HepG2 (cell line): ENCODE data around the gene KDELR3. TPM values are rescaled to one million over a fixed set of nuclear protein-coding genes. Genes with fewer than 3 reads are reported as not detected.

Experiments
- ATAC-seq: fragments of 200-7000 bp; cut with Tn5 transposase; 3 replicates; pipeline ENCODE4 v1.9.1; 2020; ENCODE audit warnings: mild to moderate bottlenecking, moderate library complexity
- BruUV-seq: library from RNA; stranded (reverse); fragments of 400-500 nt; replicated peaks from 2 replicates; lab custom pipeline; 2021; lab: Mats Ljungman, UMichigan
- CTCF ChIA-PET: fragments of 300-600 bp; formaldehyde crosslinking; extraction: SDS; loops from one replicate; lab custom pipeline; 2021; ENCODE audit warnings: low total read pairs, inconsistent platforms, low intra/inter-chr PET ratio; lab: Yijun Ruan, JAX
- POLR2A ChIA-PET: fragments of 350-600 bp; sonication (Branson Sonifier 250); formaldehyde crosslinking; loops from one replicate; lab custom pipeline; 2020; ENCODE audit warnings: antibody characterized with exemption, inconsistent platforms; lab: Yijun Ruan, JAX
- DNase-seq: peaks from one replicate; pipeline ENCODE4 v3.0.0-alpha.2; 2015; ENCODE audit warnings: low spot score
- FAIRE-seq: peaks from 3 replicates; lab custom pipeline; 2011; peaks lifted over from hg19 to GRCh38; lab: Jason Lieb, UNC
- H2AFZ ChIP-seq: one replicate; pipeline ENCODE4 v1.6.1; 2011; ENCODE audit warnings: low read length, inconsistent platforms
- H3K27ac ChIP-seq: fragments of 300-600 bp; 3 replicates; pipeline ENCODE4 v1.8.0; 2011; ENCODE audit warnings: mixed run types, mild to moderate bottlenecking, mixed read lengths, low read length, inconsistent platforms; ENCODE audit not compliant: insufficient read depth; ENCODE audit errors: extremely low read length
- H3K27me3 ChIP-seq, 2 experiments: fragments of 200-600 bp in 1 of 2; 2 replicates in 1 of 2; 3 replicates in 1 of 2; pipeline versions ENCODE4 v1.6.0 to v1.8.0; 2011; ENCODE audit warnings: low read length in 2 of 2, mild to moderate bottlenecking in 2 of 2, moderate library complexity in 2 of 2, inconsistent platforms in 1 of 2; ENCODE audit not compliant: insufficient read depth in 2 of 2, control insufficient read depth in 1 of 2
- H3K36me3 ChIP-seq, 2 experiments: fragments of 200-600 bp in 1 of 2; replicated peaks in 1 of 2; 2 replicates in 1 of 2; 3 replicates in 1 of 2; pipeline versions ENCODE4 v1.5.1 to v1.8.0; 2011; ENCODE audit warnings: low read length in 2 of 2, inconsistent platforms in 1 of 2; ENCODE audit not compliant: insufficient read depth in 2 of 2, control insufficient read depth in 1 of 2
- H3K4me1 ChIP-seq: 2 replicates; pipeline ENCODE4 v1.5.1; 2012; ENCODE audit warnings: low read length, inconsistent platforms; ENCODE audit not compliant: insufficient read depth
- H3K4me2 ChIP-seq: 2 replicates; pipeline ENCODE4 v1.6.0; 2011; ENCODE audit warnings: low read depth, low read length, inconsistent platforms
- H3K4me3 ChIP-seq, 3 experiments: fragments of 200-600 bp in 1 of 3; sonication (generic), shearing (Covaris generic) in 1 of 3; replicated peaks in 1 of 3; 2 replicates each; pipeline ENCODE4 v1.5.1; 2011 to 2016; ENCODE audit warnings: low read length in 3 of 3, inconsistent platforms in 2 of 3, low read depth in 2 of 3, mild to moderate bottlenecking in 2 of 3, control low read depth in 1 of 3, mixed read lengths in 1 of 3; ENCODE audit not compliant: insufficient read depth in 1 of 3
- H3K79me2 ChIP-seq: one replicate; pipeline ENCODE4 v1.6.1; 2011; ENCODE audit warnings: low read length, inconsistent platforms; ENCODE audit not compliant: insufficient read depth
- H3K9ac ChIP-seq: 2 replicates; pipeline ENCODE4 v1.6.0; 2011; ENCODE audit warnings: mild to moderate bottlenecking, low read depth, low read length, inconsistent platforms; ENCODE audit not compliant: insufficient read depth
- H3K9me3 ChIP-seq: 2 replicates; pipeline ENCODE4 v1.5.1; 2012; ENCODE audit warnings: mild to moderate bottlenecking, low read length
- H4K20me1 ChIP-seq: 2 replicates; pipeline ENCODE4 v1.6.0; 2011; ENCODE audit warnings: inconsistent platforms, mild to moderate bottlenecking, low read length, moderate library complexity; ENCODE audit not compliant: insufficient read depth
- CTCF ChIP-seq: sonication (generic); formaldehyde crosslinking; IDR thresholded peaks from 2 replicates; pipeline ENCODE4 v1.5.0; 2020; ENCODE audit warnings: mild to moderate bottlenecking, missing genetic modification reagents, moderate library complexity
- GMEB1 ChIP-seq: sonication (generic); formaldehyde crosslinking; IDR thresholded peaks from 2 replicates; pipeline ENCODE4 v1.5.1; 2020; ENCODE audit warnings: missing genetic modification reagents, mild to moderate bottlenecking, borderline replicate concordance
- HOXD1 ChIP-seq: sonication (generic); formaldehyde crosslinking; IDR thresholded peaks from 2 replicates; pipeline ENCODE4 v1.5.0; 2020; ENCODE audit warnings: missing genetic modification reagents
- MAZ ChIP-seq, 2 experiments: sonication (generic) in 1 of 2; formaldehyde crosslinking in 1 of 2; IDR thresholded peaks; 2 replicates each; pipeline versions ENCODE4 v1.5.0 to v1.6.1; 2012 to 2020; ENCODE audit warnings: low read depth in 2 of 2, mild to moderate bottlenecking in 2 of 2, borderline replicate concordance in 1 of 2, improper control_type of control experiment in 1 of 2, low read length in 1 of 2, missing genetic modification reagents in 1 of 2, moderate library complexity in 1 of 2
- MED1 ChIP-seq: sonication (generic); formaldehyde crosslinking; IDR thresholded peaks from 2 replicates; pipeline ENCODE4 v1.4.0; 2020; ENCODE audit warnings: missing genetic modification reagents
- SIN3A ChIP-seq: IDR thresholded peaks from 2 replicates; pipeline ENCODE4 v1.6.1; 2011; ENCODE audit warnings: low read depth, mild to moderate bottlenecking, control low read depth, low read length, borderline replicate concordance
- ZMYM2 ChIP-seq: sonication (generic); formaldehyde crosslinking; IDR thresholded peaks from 2 replicates; pipeline ENCODE4 v1.8.0; 2022; ENCODE audit warnings: mild to moderate bottlenecking, missing genetic modification reagents
- ZNF331 ChIP-seq: sonication (generic); formaldehyde crosslinking; IDR thresholded peaks from 2 replicates; pipeline ENCODE4 v1.4.0; 2020; ENCODE audit warnings: missing genetic modification reagents
- ZNF33B ChIP-seq: sonication (generic); formaldehyde crosslinking; IDR thresholded peaks from 2 replicates; pipeline ENCODE4 v1.5.1; 2020; ENCODE audit warnings: mild to moderate bottlenecking, missing genetic modification reagents
- ZNF350 ChIP-seq: sonication (generic); formaldehyde crosslinking; IDR thresholded peaks from 2 replicates; pipeline ENCODE4 v1.4.0; 2020; ENCODE audit warnings: mild to moderate bottlenecking, low read depth, missing genetic modification reagents, borderline replicate concordance
- ZNF761 ChIP-seq: sonication (generic); formaldehyde crosslinking; conservative IDR thresholded peaks from 2 replicates; pipeline ENCODE4 v1.4.0; 2020; ENCODE audit warnings: mild to moderate bottlenecking, missing genetic modification reagents
- ZNF782 ChIP-seq: sonication (generic); formaldehyde crosslinking; IDR thresholded peaks from 2 replicates; pipeline ENCODE4 v1.4.0; 2020; ENCODE audit warnings: missing genetic modification reagents, mild to moderate bottlenecking, borderline replicate concordance
- WGBS: methylation state at CpG from one replicate; pipeline ENCODE4 v1.1.6; 2017; ENCODE audit warnings: low lambda C conversion rate; 5-methylcytosine and 5-hydroxymethylcytosine counted together
- in situ Hi-C: cut with HindIII; loops from 2 replicates; pipeline ENCODE4 v1.10.0; 2017; ENCODE audit warnings: low pct_unique_long_range_greater_than_20kb; ENCODE audit not compliant: extremely low pct_ligation_motif_present
- intact Hi-C: fragments of 100-400 bp; cut with micrococcal nuclease; formaldehyde crosslinking; loops from one replicate; pipeline ENCODE4 v1.10.0; 2022; ENCODE audit not compliant: unreplicated experiment
- polyA plus RNA-seq, 8 experiments: library from polyadenylated mRNA; depleted of rRNA in 3 of 8; stranded (reverse) in 7 of 8; unstranded in 1 of 8; fragments of >200 nt; fragmentation: Illumina TruSeq in 4 of 8; extraction: Trizol in 4 of 8; gene quantifications; 2 replicates each; pipeline versions ENCODE4 v1.2.1 to v1.2.3, GENCODE V29; 2011 to 2016; ENCODE audit warnings: low read depth in 4 of 8, missing spikeins in 1 of 8, mixed read lengths in 1 of 8; ENCODE audit not compliant: insufficient read depth in 1 of 8
- total RNA-seq, 5 experiments: library from RNA; depleted of rRNA; stranded (reverse); fragments of >200 nt; fragmentation: Illumina TruSeq; extraction: Trizol; gene quantifications; 2 replicates each; pipeline ENCODE4 v1.2.3, GENCODE V29; 2016; ENCODE audit warnings: low read depth in 1 of 5
- TF ChIP-seq, protein P1 (sequence below): sonication (generic); formaldehyde crosslinking; IDR thresholded peaks from 2 replicates; pipeline ENCODE4 v1.4.0; 2020; ENCODE audit warnings: missing genetic modification reagents, borderline replicate concordance

KDELR3 gene
- total and polyA plus RNA-seq, 2 of the 13 experiments (the other 11 are each of a cell fraction or from before 2014, with no cell fraction given): 24.2 to 65.7 TPM

- TF ChIP-seq, protein P1, sequence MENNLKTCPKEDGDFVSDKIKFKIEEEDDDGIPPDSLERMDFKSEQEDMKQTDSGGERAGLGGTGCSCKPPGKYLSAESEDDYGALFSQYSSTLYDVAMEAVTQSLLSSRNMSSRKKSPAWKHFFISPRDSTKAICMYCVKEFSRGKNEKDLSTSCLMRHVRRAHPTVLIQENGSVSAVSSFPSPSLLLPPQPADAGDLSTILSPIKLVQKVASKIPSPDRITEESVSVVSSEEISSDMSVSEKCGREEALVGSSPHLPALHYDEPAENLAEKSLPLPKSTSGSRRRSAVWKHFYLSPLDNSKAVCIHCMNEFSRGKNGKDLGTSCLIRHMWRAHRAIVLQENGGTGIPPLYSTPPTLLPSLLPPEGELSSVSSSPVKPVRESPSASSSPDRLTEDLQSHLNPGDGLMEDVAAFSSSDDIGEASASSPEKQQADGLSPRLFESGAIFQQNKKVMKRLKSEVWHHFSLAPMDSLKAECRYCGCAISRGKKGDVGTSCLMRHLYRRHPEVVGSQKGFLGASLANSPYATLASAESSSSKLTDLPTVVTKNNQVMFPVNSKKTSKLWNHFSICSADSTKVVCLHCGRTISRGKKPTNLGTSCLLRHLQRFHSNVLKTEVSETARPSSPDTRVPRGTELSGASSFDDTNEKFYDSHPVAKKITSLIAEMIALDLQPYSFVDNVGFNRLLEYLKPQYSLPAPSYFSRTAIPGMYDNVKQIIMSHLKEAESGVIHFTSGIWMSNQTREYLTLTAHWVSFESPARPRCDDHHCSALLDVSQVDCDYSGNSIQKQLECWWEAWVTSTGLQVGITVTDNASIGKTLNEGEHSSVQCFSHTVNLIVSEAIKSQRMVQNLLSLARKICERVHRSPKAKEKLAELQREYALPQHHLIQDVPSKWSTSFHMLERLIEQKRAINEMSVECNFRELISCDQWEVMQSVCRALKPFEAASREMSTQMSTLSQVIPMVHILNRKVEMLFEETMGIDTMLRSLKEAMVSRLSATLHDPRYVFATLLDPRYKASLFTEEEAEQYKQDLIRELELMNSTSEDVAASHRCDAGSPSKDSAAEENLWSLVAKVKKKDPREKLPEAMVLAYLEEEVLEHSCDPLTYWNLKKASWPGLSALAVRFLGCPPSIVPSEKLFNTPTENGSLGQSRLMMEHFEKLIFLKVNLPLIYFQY (CRISPR knock-in tag): no peak
- TF ChIP-seq HOXD1 (CRISPR knock-in tag) (no peak), ZNF350 (CRISPR knock-in tag) (no peak)
Observed at GRCh38 chr22:38510416-38510970, 42.6 kb downstream of the KDELR3 start (continued).

GRCh38 chr22:38513063-38513462 lies 45.2 kb downstream of the KDELR3 start:
- no TSS peak for BruUV-seq
- Histone ChIP-seq H3K9me3 (no peaks in the 10 kb centered on the region), H3K36me3 (no peaks in the 10 kb centered on the region), H3K9ac (no peak overlapping the region), H4K20me1 (no peaks in the 10 kb centered on the region), H3K4me2 (no peak overlapping the region), H3K4me3 (no peak overlapping the region), H2AFZ (no peak overlapping the region), H3K79me2 (no peaks in the 10 kb centered on the region), H3K4me1 (peaks cover 14% of the 10 kb centered on the region), H3K27ac (no peak overlapping the region), H3K27me3 (no peaks in the 10 kb centered on the region; a peak in 1 of 5 replicates)
- ATAC-seq (peak; percentile 99), DNase-seq (peak; percentile 42), FAIRE-seq (peak; percentile 72)
- in situ Hi-C loops: loop anchor here (10.0 kb wide), 1 partner anchor 458 kb away; the partner anchor contains the start of gene PICK1
- intact Hi-C loops: loop anchor here (5.0 kb wide), 1 partner anchor 461 kb away; no protein-coding TSS in a partner anchor
- CTCF ChIA-PET: interaction anchor here (1.0 kb wide), 2 partner anchors 101 to 461 kb away, joined by 3 to 4 read pairs; no protein-coding TSS in a partner anchor
- 0% methylated on average over 1 of the region's 1 CpG for WGBS
- POLR2A ChIA-PET: no interaction called here
- TF ChIP-seq ZMYM2 (CRISPR knock-in tag) (no peak), CTCF (peak; percentile 84), ZNF782 (no peak), SIN3A (no peak), GMEB1 (CRISPR knock-in tag) (no peak), ZNF331 (CRISPR knock-in tag) (peak; percentile 33; the same call in 1 of the 2 replicates), ZNF33B (CRISPR knock-in tag) (no peak), ZNF761 (CRISPR knock-in tag) (no peak), MAZ (IDR thresholded peaks at IDR 0.05; ENCODE audit: borderline replicate concordance, low read depth, low read length) (no peak), MAZ (CRISPR knock-in tag; IDR thresholded peaks at IDR 0.05; ENCODE audit: low read depth) (no peak), MED1 (CRISPR knock-in tag) (no peak)
